K562 (cell line): ENCODE data around the gene OR10H5. TPM values are rescaled to one million over a fixed set of nuclear protein-coding genes. Genes with fewer than 3 reads are reported as not detected.
A peak's percentile ranks its signal among the peaks of the same experiment; 100 is the strongest.

Source experiments
- ATAC-seq: fragments of 200-7000 bp; cut with Tn5 transposase; 3 replicates; pipeline ENCODE4 v1.9.1; 2020; ENCODE audit warnings: moderate library complexity
- BruUV-seq: library from RNA; stranded (reverse); fragments of 400-500 nt; replicated peaks from 2 replicates; lab custom pipeline; 2021; lab: Mats Ljungman, UMichigan
- CTCF ChIA-PET: fragments of 300-600 bp; formaldehyde crosslinking; extraction: SDS; loops from one replicate; lab custom pipeline; 2021; ENCODE audit warnings: low intra/inter-chr PET ratio; lab: Yijun Ruan, JAX
- POLR2A ChIA-PET: fragments of 300-600, 350-650 bp; sonication (Branson Sonifier 250); formaldehyde crosslinking; extraction: SDS; loops from one replicate; lab custom pipeline; 2021; ENCODE audit warnings: antibody characterized with exemption, inconsistent platforms; lab: Yijun Ruan, JAX
- DNase-seq, 4 experiments: peaks; one replicate each; pipeline versions ENCODE4 v3.0.0 to v3.0.0-alpha.2; 2011 to 2018; ENCODE audit warnings: low spot score in 3 of 4, mixed read lengths in 3 of 4; ENCODE audit errors: extremely low read depth in 1 of 4
- FAIRE-seq: peaks from 2 replicates; lab custom pipeline; 2011; peaks lifted over from hg19 to GRCh38; lab: Jason Lieb, UNC
- H2AFZ ChIP-seq: 2 replicates; pipeline ENCODE4 v1.6.0; 2011; ENCODE audit warnings: low read depth, low read length, control low read depth, inconsistent platforms
- H3K27ac ChIP-seq: fragments of 200-600 bp; 3 replicates; pipeline ENCODE4 v1.8.0; 2011; ENCODE audit warnings: low read depth, mild to moderate bottlenecking, control low read depth, inconsistent platforms, low read length, moderate library complexity, mixed read lengths; ENCODE audit errors: extremely low read depth
- H3K27me3 ChIP-seq, 2 experiments: fragments of 300-600 bp in 1 of 2; 2 replicates in 1 of 2; 3 replicates in 1 of 2; pipeline versions ENCODE4 v1.6.0 to v1.8.0; 2011; ENCODE audit warnings: inconsistent platforms in 2 of 2, low read length in 2 of 2, mild to moderate bottlenecking in 1 of 2, mixed read lengths in 1 of 2, moderate library complexity in 1 of 2; ENCODE audit not compliant: control insufficient read depth in 2 of 2, insufficient read depth in 2 of 2
- H3K36me3 ChIP-seq: fragments of 300-600 bp; 3 replicates; pipeline ENCODE4 v1.8.0; 2011; ENCODE audit warnings: mild to moderate bottlenecking, low read length, inconsistent platforms; ENCODE audit not compliant: control insufficient read depth, insufficient read depth
- H3K4me1 ChIP-seq, 2 experiments: fragments of 200-600 bp in 1 of 2; replicated peaks in 1 of 2; 2 replicates in 1 of 2; 3 replicates in 1 of 2; pipeline versions ENCODE4 v1.5.1 to v1.8.0; 2011; ENCODE audit warnings: inconsistent platforms in 2 of 2, low read length in 2 of 2, mild to moderate bottlenecking in 1 of 2, mixed read lengths in 1 of 2, moderate library complexity in 1 of 2; ENCODE audit not compliant: control insufficient read depth in 2 of 2, insufficient read depth in 2 of 2
- H3K4me2 ChIP-seq: 2 replicates; pipeline ENCODE4 v1.6.1; 2011; ENCODE audit warnings: low read length, control low read depth, inconsistent platforms, mixed read lengths; ENCODE audit not compliant: insufficient read depth
- H3K4me3 ChIP-seq: fragments of 200-600 bp; sonication (generic), shearing (Covaris generic); 2 replicates; pipeline ENCODE4 v1.5.1; 2016; ENCODE audit warnings: control low read depth, inconsistent platforms
- H3K79me2 ChIP-seq: fragments of 200-600 bp; 3 replicates; pipeline ENCODE4 v1.8.0; 2011; ENCODE audit warnings: low read length, inconsistent platforms; ENCODE audit not compliant: control insufficient read depth, insufficient read depth
- H3K9ac ChIP-seq, 2 experiments: 2 replicates each; pipeline versions ENCODE4 v1.6.0 to v1.6.1; 2011; ENCODE audit warnings: low read depth in 2 of 2, low read length in 2 of 2, control low read depth in 1 of 2, inconsistent platforms in 1 of 2, mild to moderate bottlenecking in 1 of 2, mixed read lengths in 1 of 2; ENCODE audit not compliant: insufficient read depth in 1 of 2
- H3K9me1 ChIP-seq: one replicate; pipeline ENCODE4 v1.6.0; 2011; ENCODE audit warnings: inconsistent platforms, mild to moderate bottlenecking, low read length, moderate library complexity; ENCODE audit not compliant: control insufficient read depth, insufficient read depth
- H3K9me3 ChIP-seq: replicated peaks from 2 replicates; pipeline ENCODE4 v1.5.1; 2011; ENCODE audit warnings: low read depth, low read length, inconsistent platforms; ENCODE audit not compliant: control insufficient read depth, insufficient read depth
- H4K20me1 ChIP-seq: replicated peaks from 2 replicates; pipeline ENCODE4 v1.6.1; 2011; ENCODE audit warnings: low read length, inconsistent platforms, mixed read lengths; ENCODE audit not compliant: control insufficient read depth, insufficient read depth
- BCL6 ChIP-seq: fragments of 250-450 bp; sonication (Bioruptor Pico); IDR thresholded peaks from 2 replicates; pipeline ENCODE4 v1.4.0; 2020
- CEBPZ ChIP-seq: fragments of 150-350 bp; IDR thresholded peaks from 2 replicates; pipeline ENCODE4 v1.6.1; 2014; ENCODE audit warnings: low read depth, mild to moderate bottlenecking, low read length, borderline replicate concordance
- CHD2 ChIP-seq: IDR thresholded peaks from 2 replicates; pipeline ENCODE4 v1.6.1; 2011; ENCODE audit warnings: low read depth, low read length
- KAT7 ChIP-seq: sonication (generic); formaldehyde crosslinking; IDR thresholded peaks from 2 replicates; pipeline ENCODE4 v1.8.0; 2022; ENCODE audit warnings: missing genetic modification reagents, mild to moderate bottlenecking, borderline replicate concordance
- PHF21A ChIP-seq: fragments of 450-650 bp; IDR thresholded peaks from 2 replicates; pipeline ENCODE4 v1.6.1; 2017; ENCODE audit warnings: low read depth, borderline replicate concordance
- THRA ChIP-seq: fragments of 450-650 bp; IDR thresholded peaks from 2 replicates; pipeline ENCODE4 v1.6.1; 2017; ENCODE audit warnings: mild to moderate bottlenecking, moderate library complexity
- ZC3H11A ChIP-seq: IDR thresholded peaks from 2 replicates; pipeline ENCODE4 v1.6.1; 2012; ENCODE audit warnings: low read depth, low read length, improper control_type of control experiment
- ZNF12 ChIP-seq: sonication (generic); formaldehyde crosslinking; IDR thresholded peaks from 2 replicates; pipeline ENCODE4 v1.4.0; 2020; ENCODE audit warnings: mild to moderate bottlenecking, missing genetic modification reagents
- ZNF449 ChIP-seq: fragments of 250-450 bp; sonication (Bioruptor Pico); IDR thresholded peaks from 2 replicates; pipeline ENCODE4 v1.8.0; 2022; ENCODE audit warnings: moderate library complexity, mild to moderate bottlenecking, inconsistent platforms
- WGBS: fragments of 100-300 bp; shearing (Covaris generic); methylation state at CpG from one replicate; pipeline ENCODE4 v1.1.6; 2016; ENCODE audit warnings: low coverage, mixed read lengths; ENCODE audit not compliant: insufficient coverage; ENCODE audit errors: missing lambda C conversion rate; 5-methylcytosine and 5-hydroxymethylcytosine counted together
- in situ Hi-C: fragments of 300-500 bp; cut with MboI; formaldehyde crosslinking; loops from 4 replicates; pipeline ENCODE4 v1.15.0; 2018; ENCODE audit warnings: inconsistent platforms, mixed read lengths
- intact Hi-C: fragments of 100-400 bp; cut with micrococcal nuclease; formaldehyde crosslinking; loops from 2 replicates; pipeline ENCODE4 v1.14.2; 2022
- polyA plus RNA-seq, 8 experiments: library from polyadenylated mRNA; depleted of rRNA in 4 of 8; stranded (reverse) in 5 of 8; unstranded in 3 of 8; fragments of >200 nt; fragmentation: Nextera tagmentation in 2 of 8; fragmentation: Illumina TruSeq in 1 of 8; extraction: Ambion mirVana in 2 of 8; extraction: Trizol in 1 of 8; gene quantifications; 2 replicates each; pipeline versions ENCODE4 v1.2.1 to v1.2.3, GENCODE V29; 2011 to 2014; ENCODE audit warnings: inconsistent platforms in 1 of 8, missing spikeins in 1 of 8
- total RNA-seq, 7 experiments: library from RNA; depleted of rRNA in 6 of 7; stranded (reverse); fragments of >200 nt in 6 of 7; fragmentation: Illumina TruSeq in 2 of 7; extraction: Trizol in 2 of 7; gene quantifications; 2 replicates each; pipeline versions ENCODE4 v1.2.1 to v1.2.3, GENCODE V29; 2011 to 2021; ENCODE audit warnings: low replicate concordance in 1 of 7
- TF ChIP-seq, protein P1 (sequence below): fragments of 450-650 bp; IDR thresholded peaks from 2 replicates; pipeline ENCODE4 v1.6.1; 2014; ENCODE audit warnings: low read depth, mild to moderate bottlenecking, moderate library complexity, borderline replicate concordance

The OR10H5 gene
- total and polyA plus RNA-seq, 9 of the 15 experiments (the other 6 are each of a cell fraction or from before 2014, with no cell fraction given): not detected

GRCh38 chr19:15846923-15847322, 59.5 kb downstream of the OR10H5 start (continued):
- TF ChIP-seq KAT7 (CRISPR knock-in tag) (no peak), CHD2 (no peak), PHF21A (no peak), CEBPZ (no peak)
- TF ChIP-seq, protein P1, sequence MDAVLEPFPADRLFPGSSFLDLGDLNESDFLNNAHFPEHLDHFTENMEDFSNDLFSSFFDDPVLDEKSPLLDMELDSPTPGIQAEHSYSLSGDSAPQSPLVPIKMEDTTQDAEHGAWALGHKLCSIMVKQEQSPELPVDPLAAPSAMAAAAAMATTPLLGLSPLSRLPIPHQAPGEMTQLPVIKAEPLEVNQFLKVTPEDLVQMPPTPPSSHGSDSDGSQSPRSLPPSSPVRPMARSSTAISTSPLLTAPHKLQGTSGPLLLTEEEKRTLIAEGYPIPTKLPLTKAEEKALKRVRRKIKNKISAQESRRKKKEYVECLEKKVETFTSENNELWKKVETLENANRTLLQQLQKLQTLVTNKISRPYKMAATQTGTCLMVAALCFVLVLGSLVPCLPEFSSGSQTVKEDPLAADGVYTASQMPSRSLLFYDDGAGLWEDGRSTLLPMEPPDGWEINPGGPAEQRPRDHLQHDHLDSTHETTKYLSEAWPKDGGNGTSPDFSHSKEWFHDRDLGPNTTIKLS: no peak

DNA sequence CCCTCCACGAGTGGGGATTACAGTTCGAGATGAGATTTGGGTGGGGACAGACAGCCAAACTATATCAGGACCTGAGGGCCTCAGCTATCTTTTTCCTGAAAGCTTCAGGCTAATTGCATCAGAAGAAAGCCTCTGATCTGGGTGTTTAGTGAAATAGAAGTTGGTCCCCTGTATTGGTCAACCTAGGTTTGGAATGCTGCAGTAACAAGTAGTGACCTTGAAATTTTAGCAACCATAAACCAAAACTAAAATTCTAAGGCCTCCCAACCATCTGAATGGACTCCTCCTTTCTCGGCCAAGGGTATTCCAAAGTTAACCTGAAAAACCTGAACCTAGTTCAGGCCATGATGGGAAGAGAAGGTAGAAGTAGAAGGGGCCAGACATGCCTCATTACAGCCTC, 62.9 kb downstream of the OR10H5 start:
- Histone ChIP-seq H2AFZ (no peak overlapping the region), H3K9ac (no peak overlapping the region), H3K4me2 (no peak overlapping the region), H3K27me3 (no peaks in the 10 kb centered on the region), H4K20me1 (no peaks in the 10 kb centered on the region), H3K4me3 (no peak overlapping the region), H3K4me1 (peaks cover 3 to 4% of the 10 kb centered on the region in 2 experiments; a peak in 3 of 5 replicates), H3K79me2 (no peaks in the 10 kb centered on the region), H3K36me3 (no peaks in the 10 kb centered on the region), H3K9me1 (no peaks in the 10 kb centered on the region), H3K9me3 (no peaks in the 10 kb centered on the region), H3K27ac (no peak overlapping the region)
- DNase-seq (no peak), FAIRE-seq (no peak), ATAC-seq (no peak)
- ChIA-PET CTCF (no interaction called here), POLR2A (interaction anchor here (0.6 kb wide), 1 partner anchor 71 kb away, joined by 3 read pairs; no protein-coding TSS in a partner anchor)
- TF ChIP-seq ZC3H11A: no peak
- TF ChIP-seq ZNF449: no peak
- TF ChIP-seq ZNF12 (CRISPR knock-in tag): peak; percentile 91
- TF ChIP-seq THRA: no peak
- no peak for TF ChIP-seq BCL6 (CRISPR knock-in tag)
- WGBS: 22% methylated on average over 3 of the region's 3 CpGs
- in situ Hi-C loops (no loop called here), intact Hi-C loops (no loop called here)
- no TSS peak for BruUV-seq
